Keratinocyte (primary cell): Measurements from ENCODE around the gene FLNB. TPM values are rescaled to one million over a fixed set of nuclear protein-coding genes. Genes with fewer than 3 reads are reported as not detected.
"Not testable (repeated sequence)": the region's sequence is repeated elsewhere in the genome, so short reads cannot be mapped to it uniquely, and the experiment has no call there.

Source experiments
- DNase-seq: peaks from one replicate; pipeline ENCODE4 v3.0.0-alpha.2; 2011; ENCODE audit warnings: low read depth, missing footprints, low spot score
- FAIRE-seq: peaks from 2 replicates; lab custom pipeline; 2011; peaks lifted over from hg19 to GRCh38; lab: Jason Lieb, UNC
- H2AFZ ChIP-seq: 2 replicates; pipeline ENCODE4 v1.6.0; 2012; ENCODE audit warnings: low read length, control low read depth, inconsistent platforms; ENCODE audit not compliant: control insufficient read depth
- H3K27ac ChIP-seq: 2 replicates; pipeline ENCODE4 v1.5.1; 2011; ENCODE audit warnings: low read length; ENCODE audit not compliant: control insufficient read depth, insufficient read depth
- H3K27me3 ChIP-seq: 3 replicates; pipeline ENCODE4 v1.6.0; 2011; ENCODE audit warnings: low read length; ENCODE audit not compliant: control insufficient read depth, insufficient read depth; ENCODE audit errors: extremely low read depth
- H3K36me3 ChIP-seq, 2 experiments: 2 replicates in 1 of 2; 3 replicates in 1 of 2; pipeline ENCODE4 v1.5.1; 2011; ENCODE audit warnings: low read length in 2 of 2, mild to moderate bottlenecking in 1 of 2; ENCODE audit not compliant: control insufficient read depth in 2 of 2, insufficient read depth in 2 of 2; ENCODE audit errors: extremely low read depth in 1 of 2
- H3K4me1 ChIP-seq: 3 replicates; pipeline ENCODE4 v1.5.1; 2011; ENCODE audit warnings: low read length; ENCODE audit not compliant: control insufficient read depth, insufficient read depth; ENCODE audit errors: extremely low read depth
- H3K4me2 ChIP-seq: 3 replicates; pipeline ENCODE4 v1.6.0; 2011; ENCODE audit warnings: low read depth, low read length; ENCODE audit not compliant: control insufficient read depth, insufficient read depth; ENCODE audit errors: extremely low read depth
- H3K4me3 ChIP-seq, 3 experiments: fragments of 200-600 bp in 1 of 3; sonication (generic) in 1 of 3; 2 replicates in 2 of 3; 3 replicates in 1 of 3; pipeline ENCODE4 v1.5.1; 2011 to 2016; ENCODE audit warnings: low read length in 3 of 3, mild to moderate bottlenecking in 3 of 3, control low read depth in 2 of 3, inconsistent platforms in 1 of 3, low read depth in 1 of 3, mixed read lengths in 1 of 3, mixed run types in 1 of 3, moderate library complexity in 1 of 3; ENCODE audit not compliant: control insufficient read depth in 2 of 3, insufficient read depth in 2 of 3; ENCODE audit errors: extremely low read depth in 1 of 3
- H3K79me2 ChIP-seq: 2 replicates; pipeline ENCODE4 v1.6.0; 2012; ENCODE audit warnings: low read length; ENCODE audit not compliant: control insufficient read depth, insufficient read depth
- H3K9ac ChIP-seq: 3 replicates; pipeline ENCODE4 v1.6.0; 2011; ENCODE audit warnings: low read length; ENCODE audit not compliant: control insufficient read depth, insufficient read depth; ENCODE audit errors: extremely low read depth
- H3K9me1 ChIP-seq: 3 replicates; pipeline ENCODE4 v1.6.0; 2011; ENCODE audit warnings: low read length; ENCODE audit not compliant: control insufficient read depth, insufficient read depth; ENCODE audit errors: extremely low read depth
- H3K9me3 ChIP-seq: 2 replicates; pipeline ENCODE4 v1.5.1; 2012; ENCODE audit warnings: low read depth, low read length; ENCODE audit not compliant: control insufficient read depth
- H4K20me1 ChIP-seq: 3 replicates; pipeline ENCODE4 v1.6.0; 2011; ENCODE audit warnings: low read length; ENCODE audit not compliant: control insufficient read depth, insufficient read depth; ENCODE audit errors: extremely low read depth
- EZH2 ChIP-seq: IDR thresholded peaks from one replicate; pipeline ENCODE4 v1.6.1; 2012; ENCODE audit warnings: inconsistent platforms, mild to moderate bottlenecking, low read length, moderate library complexity
- dilution Hi-C: fragments of 300-500 bp; cut with MboI; formaldehyde crosslinking; loops from one replicate; pipeline ENCODE4 v1.7.0; 2020; ENCODE audit warnings: low sequenced_read_pairs; ENCODE audit not compliant: extremely low pct_ligation_motif_present
- polyA plus RNA-seq, 5 experiments: library from polyadenylated mRNA; depleted of rRNA in 3 of 5; stranded (reverse) in 3 of 5; stranded (forward) in 1 of 5; unstranded in 1 of 5; fragments of >200 nt; gene quantifications; 1 replicate in 1 of 5; 2 replicates in 3 of 5; 3 replicates in 1 of 5; pipeline versions ENCODE4 v1.2.1 to v1.2.3, GENCODE V29; 2011 to 2012; ENCODE audit warnings: missing spikeins in 2 of 5, low read depth in 1 of 5, low replicate concordance in 1 of 5
- TF ChIP-seq, protein P1 (sequence below), 3 experiments: IDR thresholded peaks in 1 of 3; conservative IDR thresholded peaks in 1 of 3; optimal IDR thresholded peaks in 1 of 3; 2 replicates in 2 of 3; 3 replicates in 1 of 3; pipeline versions ENCODE3 to v1.5.1; 2011; ENCODE audit warnings: low read length in 3 of 3, mild to moderate bottlenecking in 3 of 3, moderate library complexity in 2 of 3, control low read depth in 1 of 3, inconsistent platforms in 1 of 3; ENCODE audit not compliant: insufficient read depth in 2 of 3; ENCODE audit errors: extremely low read depth in 1 of 3

The FLNB gene
- polyA plus RNA-seq, 1 donor (not counting 4 experiments of a cell fraction or from before 2014, with no cell fraction given), result 289 TPM

DNA sequence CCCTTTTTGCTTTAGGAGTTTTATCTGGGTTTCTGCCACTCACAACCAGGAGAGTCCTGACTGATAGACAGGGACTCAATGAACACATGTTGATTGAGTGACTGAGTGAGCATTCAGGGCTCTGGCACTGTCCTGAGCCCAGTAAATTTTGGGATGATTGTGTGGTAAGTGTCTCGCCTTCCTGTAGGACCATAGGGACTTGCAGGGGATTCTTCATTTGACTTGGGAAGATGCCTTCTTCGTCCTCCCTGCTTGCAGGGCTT lies 22.3 kb upstream of the FLNB start:
- Histone ChIP-seq H3K9ac (no peak overlapping the region), H3K27me3 (no peaks in the 10 kb centered on the region), H4K20me1 (no peaks in the 10 kb centered on the region), H3K9me3 (no peaks in the 10 kb centered on the region), H3K9me1 (no peaks in the 10 kb centered on the region), H3K79me2 (no peaks in the 10 kb centered on the region), H3K27ac (no peak overlapping the region), H3K4me3 (no peak overlapping the region), H2AFZ (no peak overlapping the region), H3K4me2 (no peak overlapping the region), H3K4me1 (peaks cover 55% of the 10 kb centered on the region), H3K36me3 (no peaks in the 10 kb centered on the region)
- FAIRE-seq (peak; percentile 44), DNase-seq (no peak)
- dilution Hi-C loops, result no loop called here
- no peak for TF ChIP-seq EZH2
- TF ChIP-seq, protein P1, sequence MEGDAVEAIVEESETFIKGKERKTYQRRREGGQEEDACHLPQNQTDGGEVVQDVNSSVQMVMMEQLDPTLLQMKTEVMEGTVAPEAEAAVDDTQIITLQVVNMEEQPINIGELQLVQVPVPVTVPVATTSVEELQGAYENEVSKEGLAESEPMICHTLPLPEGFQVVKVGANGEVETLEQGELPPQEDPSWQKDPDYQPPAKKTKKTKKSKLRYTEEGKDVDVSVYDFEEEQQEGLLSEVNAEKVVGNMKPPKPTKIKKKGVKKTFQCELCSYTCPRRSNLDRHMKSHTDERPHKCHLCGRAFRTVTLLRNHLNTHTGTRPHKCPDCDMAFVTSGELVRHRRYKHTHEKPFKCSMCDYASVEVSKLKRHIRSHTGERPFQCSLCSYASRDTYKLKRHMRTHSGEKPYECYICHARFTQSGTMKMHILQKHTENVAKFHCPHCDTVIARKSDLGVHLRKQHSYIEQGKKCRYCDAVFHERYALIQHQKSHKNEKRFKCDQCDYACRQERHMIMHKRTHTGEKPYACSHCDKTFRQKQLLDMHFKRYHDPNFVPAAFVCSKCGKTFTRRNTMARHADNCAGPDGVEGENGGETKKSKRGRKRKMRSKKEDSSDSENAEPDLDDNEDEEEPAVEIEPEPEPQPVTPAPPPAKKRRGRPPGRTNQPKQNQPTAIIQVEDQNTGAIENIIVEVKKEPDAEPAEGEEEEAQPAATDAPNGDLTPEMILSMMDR (optimal IDR thresholded peaks at IDR 0.05 in 1 of 3, IDR thresholded peaks at IDR 0.05 in 1 of 3, conservative IDR thresholded peaks at IDR 0.05 in 1 of 3; ENCODE audit: extremely low read depth in 1 of 3, insufficient read depth in 2 of 3, low read length in 3 of 3), result no peak

DNA sequence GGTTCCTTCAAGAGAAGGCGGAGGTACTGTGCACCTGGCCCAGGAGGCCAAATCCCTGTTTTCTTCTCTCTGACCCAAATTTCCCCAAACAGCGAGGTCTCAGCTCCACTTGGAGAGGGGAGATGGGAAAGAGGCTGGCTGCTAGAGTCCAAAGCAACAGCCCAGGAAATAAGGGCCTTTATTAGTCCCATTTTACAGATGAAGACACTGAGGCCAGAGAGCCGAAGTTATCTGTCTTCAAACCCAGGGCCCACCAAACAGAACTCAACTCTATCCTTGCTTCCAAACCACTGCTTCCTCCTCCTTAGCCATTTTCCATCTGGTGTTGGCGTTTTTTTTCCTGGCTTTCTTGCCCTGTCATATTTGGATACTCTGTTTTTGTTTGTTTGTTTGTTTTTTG lies 22.0 kb upstream of the FLNB start:
- no peak overlapping the region for H3K27ac ChIP-seq
- no peaks in the 10 kb centered on the region for H3K9me1 ChIP-seq
- no peak for TF ChIP-seq EZH2
- TF ChIP-seq, protein P1 (optimal IDR thresholded peaks at IDR 0.05 in 1 of 3, IDR thresholded peaks at IDR 0.05 in 1 of 3, conservative IDR thresholded peaks at IDR 0.05 in 1 of 3; ENCODE audit: extremely low read depth in 1 of 3, insufficient read depth in 2 of 3, low read length in 3 of 3), result no peak
- no peak overlapping the region for H3K4me3 ChIP-seq
- no peak overlapping the region for H3K4me2 ChIP-seq
- H3K4me1 ChIP-seq, result peaks cover 55% of the 10 kb centered on the region
- H3K27me3 ChIP-seq, result no peaks in the 10 kb centered on the region
- no peaks in the 10 kb centered on the region for H3K9me3 ChIP-seq
- H2AFZ ChIP-seq, result no peak overlapping the region
- no peaks in the 10 kb centered on the region for H3K36me3 ChIP-seq
- H3K9ac ChIP-seq, result no peak overlapping the region
- FAIRE-seq (no peak), DNase-seq (no peak)
- H4K20me1 ChIP-seq, result no peaks in the 10 kb centered on the region
- no peaks in the 10 kb centered on the region for H3K79me2 ChIP-seq
- dilution Hi-C loops, result no loop called here

DNA sequence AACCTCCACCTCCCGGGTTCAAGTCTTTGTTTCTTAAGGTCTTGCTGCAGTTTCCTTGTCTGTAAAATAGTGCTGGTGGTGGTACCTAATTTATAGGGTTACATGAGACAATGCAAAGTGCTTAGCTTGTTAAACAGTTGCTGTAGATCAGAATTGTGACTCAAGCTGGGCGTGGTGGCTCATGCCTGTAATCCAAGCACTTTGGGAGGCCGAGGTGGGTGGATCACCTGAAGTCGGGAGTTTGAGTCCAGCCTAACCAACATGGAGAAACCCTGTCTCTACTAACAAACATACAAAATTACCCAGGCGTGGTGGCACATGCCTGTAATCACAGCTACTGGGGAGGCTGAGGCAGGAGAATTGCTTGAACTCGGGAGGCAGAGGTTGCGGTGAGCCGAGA lies 19.0 kb upstream of the FLNB start:
- dilution Hi-C loops, H3K9me1 ChIP-seq, H3K4me2 ChIP-seq, H3K4me3 ChIP-seq, H3K9ac ChIP-seq, H3K79me2 ChIP-seq, H3K27ac ChIP-seq, H3K27me3 ChIP-seq, DNase-seq, H4K20me1 ChIP-seq, FAIRE-seq, H3K9me3 ChIP-seq, H2AFZ ChIP-seq, H3K36me3 ChIP-seq: not testable (repeated sequence)
- H3K4me1 ChIP-seq, result peaks cover 37% of the 10 kb centered on the region
